Testis (tissue), 2 donors: ENCODE results near the gene ANO8.

ENCODE experiments used
- CTCF ChIP-seq, 3 experiments: fragments of 450-650 bp in 2 of 3; fragments of 200-600 bp in 1 of 3; sonication (generic) in 1 of 3; IDR thresholded peaks; one replicate each; pipeline ENCODE4 v1.5.1; 2016 to 2019; ENCODE audit warnings: antibody characterized with exemption in 3 of 3, mild to moderate bottlenecking in 2 of 3, moderate library complexity in 1 of 3
- POLR2A ChIP-seq: fragments of 450-650 bp; IDR thresholded peaks from one replicate; pipeline ENCODE4 v1.6.1; 2017; ENCODE audit warnings: antibody characterized with exemption, mild to moderate bottlenecking, moderate library complexity

- TF ChIP-seq CTCF (IDR thresholded peaks at IDR 0.05) (no peak), POLR2A (no peak)
These were observed 13.2 kb upstream of the ANO8 start for GRCh38 chr19:17347877-17348276.
